ENCODE results near the gene ENAM. TPM values are rescaled to one million over a fixed set of nuclear protein-coding genes. Genes with fewer than 3 reads are reported as not detected.

The ENAM gene, protein sequence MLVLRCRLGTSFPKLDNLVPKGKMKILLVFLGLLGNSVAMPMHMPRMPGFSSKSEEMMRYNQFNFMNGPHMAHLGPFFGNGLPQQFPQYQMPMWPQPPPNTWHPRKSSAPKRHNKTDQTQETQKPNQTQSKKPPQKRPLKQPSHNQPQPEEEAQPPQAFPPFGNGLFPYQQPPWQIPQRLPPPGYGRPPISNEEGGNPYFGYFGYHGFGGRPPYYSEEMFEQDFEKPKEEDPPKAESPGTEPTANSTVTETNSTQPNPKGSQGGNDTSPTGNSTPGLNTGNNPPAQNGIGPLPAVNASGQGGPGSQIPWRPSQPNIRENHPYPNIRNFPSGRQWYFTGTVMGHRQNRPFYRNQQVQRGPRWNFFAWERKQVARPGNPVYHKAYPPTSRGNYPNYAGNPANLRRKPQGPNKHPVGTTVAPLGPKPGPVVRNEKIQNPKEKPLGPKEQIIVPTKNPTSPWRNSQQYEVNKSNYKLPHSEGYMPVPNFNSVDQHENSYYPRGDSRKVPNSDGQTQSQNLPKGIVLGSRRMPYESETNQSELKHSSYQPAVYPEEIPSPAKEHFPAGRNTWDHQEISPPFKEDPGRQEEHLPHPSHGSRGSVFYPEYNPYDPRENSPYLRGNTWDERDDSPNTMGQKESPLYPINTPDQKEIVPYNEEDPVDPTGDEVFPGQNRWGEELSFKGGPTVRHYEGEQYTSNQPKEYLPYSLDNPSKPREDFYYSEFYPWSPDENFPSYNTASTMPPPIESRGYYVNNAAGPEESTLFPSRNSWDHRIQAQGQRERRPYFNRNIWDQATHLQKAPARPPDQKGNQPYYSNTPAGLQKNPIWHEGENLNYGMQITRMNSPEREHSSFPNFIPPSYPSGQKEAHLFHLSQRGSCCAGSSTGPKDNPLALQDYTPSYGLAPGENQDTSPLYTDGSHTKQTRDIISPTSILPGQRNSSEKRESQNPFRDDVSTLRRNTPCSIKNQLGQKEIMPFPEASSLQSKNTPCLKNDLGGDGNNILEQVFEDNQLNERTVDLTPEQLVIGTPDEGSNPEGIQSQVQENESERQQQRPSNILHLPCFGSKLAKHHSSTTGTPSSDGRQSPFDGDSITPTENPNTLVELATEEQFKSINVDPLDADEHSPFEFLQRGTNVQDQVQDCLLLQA
- total RNA-seq = not detected in 2 replicates

DNA sequence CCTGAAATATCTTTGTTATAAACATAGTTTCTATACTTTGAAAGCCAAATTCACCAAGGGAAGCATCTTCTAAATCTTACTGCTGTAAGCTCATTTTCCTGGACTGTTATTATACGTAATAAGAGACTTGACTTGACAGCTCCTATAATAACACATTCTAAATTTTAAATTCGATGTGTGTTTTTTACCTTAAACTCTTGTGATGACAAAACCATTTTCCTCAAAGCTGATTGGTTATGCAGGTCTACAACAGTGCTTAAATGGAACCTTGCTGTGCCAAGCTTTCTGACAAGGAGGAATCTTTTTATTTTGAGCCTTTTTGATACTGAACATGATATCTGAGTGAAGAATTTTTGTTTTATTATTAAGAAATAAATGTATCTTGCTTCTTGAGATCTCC lies at the start of gene ENAM:
TSS of gene ENAM (plus strand) at position 301 of the 400 bp plus-strand sequence. CDS start 757 bp downstream, outside the sequence.

DNA sequence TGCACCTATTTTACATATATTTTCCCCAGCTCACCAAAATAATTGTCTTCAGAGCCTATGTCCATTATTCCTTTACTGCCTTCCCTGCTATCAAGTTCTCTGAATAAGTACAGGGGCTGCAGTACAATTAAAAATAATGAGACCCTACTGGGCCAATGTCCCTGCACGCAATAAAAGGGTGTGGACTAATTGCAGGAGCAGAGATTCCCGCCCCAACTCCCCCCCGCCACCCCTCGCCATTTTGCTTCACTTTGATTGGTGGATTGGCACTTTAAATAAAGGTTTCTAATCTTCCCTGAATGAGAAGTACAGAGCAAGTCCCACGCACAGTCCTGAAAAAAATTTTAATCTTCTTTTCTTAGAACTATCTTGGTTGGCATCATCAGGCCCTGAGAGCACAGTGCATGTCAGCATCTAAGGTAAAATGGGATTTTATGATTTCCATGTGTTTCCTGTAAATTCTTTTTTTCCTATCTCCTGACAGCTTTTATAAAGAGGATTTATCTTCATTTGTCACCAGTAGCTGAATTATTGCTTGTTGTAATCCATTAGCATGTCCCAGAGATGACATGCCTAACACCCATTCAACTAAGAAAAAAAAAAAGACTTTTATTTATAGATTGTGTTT lies 36.5 kb upstream of the ENAM start, which contains the start of gene AMBN:
TSS of gene AMBN (plus strand) at position 302 of the 628 bp plus-strand sequence. CDS start at position 405, 103 bp downstream.

DNA sequence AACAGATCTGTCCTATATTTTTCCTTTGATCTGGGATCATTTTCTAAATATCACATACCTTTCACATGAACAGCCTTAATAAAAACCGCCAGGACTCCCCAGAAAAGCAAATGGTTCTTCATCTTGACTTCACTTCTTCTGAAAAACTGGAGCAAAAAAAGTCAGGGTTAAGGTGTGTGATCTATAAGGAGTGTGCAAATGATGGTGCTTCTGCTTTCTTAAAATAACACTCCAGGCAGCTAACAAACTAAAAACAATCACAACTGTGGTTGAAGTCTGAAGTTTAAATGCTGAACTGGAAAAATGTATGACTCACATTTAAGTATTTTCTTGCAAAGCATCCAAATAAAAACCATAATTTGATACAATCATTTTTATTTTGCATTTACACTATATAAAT lies 37.8 kb downstream of the ENAM start, which contains the start of gene JCHAIN:
TSS of gene JCHAIN (minus strand) at position 140 of the 400 bp plus-strand sequence. CDS start at position 122, 18 bp downstream.

DNA sequence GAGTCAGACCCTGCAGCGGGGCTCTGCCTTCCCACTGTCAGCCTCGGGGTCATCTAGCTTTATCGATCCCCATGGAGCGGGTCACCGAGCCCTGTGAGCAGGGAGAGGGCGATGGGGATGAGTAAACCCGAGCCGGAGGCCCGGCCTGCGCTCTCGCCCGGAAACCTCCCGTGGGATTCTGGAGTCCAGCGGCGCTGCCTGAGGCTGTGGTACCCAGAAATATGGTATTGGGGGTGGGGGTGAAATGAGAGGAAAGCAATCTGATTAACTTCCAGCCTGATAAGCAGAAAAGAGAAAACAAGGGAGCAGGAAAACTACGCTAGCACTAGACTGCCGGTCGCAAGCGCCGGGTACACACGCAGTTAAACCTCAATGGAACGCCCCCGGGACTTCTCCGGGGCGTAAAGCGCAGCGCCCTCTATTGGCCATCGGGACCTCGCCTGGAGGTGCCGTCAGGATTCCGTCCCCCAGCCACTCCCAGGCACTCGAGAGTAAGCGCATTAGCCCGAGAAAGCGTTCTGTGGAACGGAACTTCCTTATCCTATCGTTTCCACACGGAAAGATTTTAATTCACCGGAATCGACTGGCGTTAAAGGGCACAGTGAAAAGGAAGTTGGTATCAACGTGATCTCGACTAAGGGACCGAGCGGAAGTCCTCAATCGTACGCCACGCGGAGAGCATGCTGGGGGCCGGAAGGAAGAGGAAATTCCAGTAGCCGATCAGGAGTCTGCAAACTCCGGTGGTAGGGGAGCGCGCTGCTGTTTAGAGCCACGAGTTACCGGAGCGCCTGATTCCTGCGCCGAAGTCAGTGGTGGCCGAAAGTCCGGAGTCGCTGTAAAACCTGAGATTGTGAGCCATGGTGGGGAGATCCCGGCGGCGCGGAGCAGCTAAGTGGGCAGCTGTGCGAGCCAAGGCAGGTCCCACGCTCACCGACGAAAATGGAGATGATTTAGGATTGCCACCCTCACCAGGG lies 59.6 kb downstream of the ENAM start, which contains the start of gene UTP3:
TSS of gene UTP3 (plus strand) at position 712 of the 974 bp plus-strand sequence. CDS start at position 858, 146 bp downstream.

Other genes starting within 250 kb of the ENAM start
- not detected in 2 replicates for gene SMR3B, start 245.6 kb upstream of the ENAM start, total RNA-seq
- gene OPRPN, start 230.8 kb upstream of the ENAM start, total RNA-seq = not detected in 2 replicates
- gene MUC7, start 156.5 kb upstream of the ENAM start, total RNA-seq = not detected in 2 replicates
- 0.34 and 1.3 TPM in 2 replicates for gene AMTN, start 110.2 kb upstream of the ENAM start, total RNA-seq
- not detected in 2 replicates for gene AMBN, start 36.5 kb upstream of the ENAM start, total RNA-seq
- 0.34 TPM in 1 of 2 replicates, not detected in the other for gene JCHAIN, start 37.8 kb downstream of the ENAM start, total RNA-seq
- gene UTP3, start 59.8 kb downstream of the ENAM start, total RNA-seq = 19.5 and 36.2 TPM in 2 replicates
- 40.0 and 63.1 TPM in 2 replicates for gene RUFY3, start 93.2 kb downstream of the ENAM start, total RNA-seq
- 55.4 and 102 TPM in 2 replicates for gene GRSF1, start 211.1 kb downstream of the ENAM start, total RNA-seq

Measured in nasal cavity respiratory epithelium epithelial cell of viscerocranial mucosa (primary cell).